CD14-positive monocyte (primary cell): ENCODE data around the gene RAI14. TPM values are rescaled to one million over a fixed set of nuclear protein-coding genes. Genes with fewer than 3 reads are reported as not detected.
A peak's percentile ranks its signal among the peaks of the same experiment; 100 is the strongest.

Source experiments
- DNase-seq, 3 donors: peaks; one replicate each; pipeline ENCODE4 v3.0.0-alpha.2; 2011 to 2022
- H2AFZ ChIP-seq: 2 replicates; pipeline ENCODE4 v1.6.0; 2012; ENCODE audit warnings: mild to moderate bottlenecking, low read depth, low read length, inconsistent platforms; ENCODE audit not compliant: insufficient read depth, poor library complexity, severe bottlenecking
- H3K27ac ChIP-seq, 2 donors: 1 replicate in 1 of 2; 2 replicates in 1 of 2; pipeline ENCODE4 v1.5.1; 2012 to 2013; ENCODE audit warnings: low read length in 2 of 2, control low read depth in 1 of 2, inconsistent platforms in 1 of 2, low read depth in 1 of 2, mild to moderate bottlenecking in 1 of 2
- H3K27me3 ChIP-seq, 2 donors: one replicate each; pipeline versions ENCODE4 v1.6.0 to v1.6.1; 2011 to 2013; ENCODE audit warnings: low read length in 2 of 2; ENCODE audit not compliant: control insufficient read depth in 2 of 2, insufficient read depth in 2 of 2
- H3K36me3 ChIP-seq, 2 donors: replicated peaks in 1 of 2; 1 replicate in 1 of 2; 2 replicates in 1 of 2; pipeline versions ENCODE4 v1.5.1 to v1.6.1; 2012 to 2013; ENCODE audit warnings: low read length in 2 of 2, control low read depth in 1 of 2, inconsistent platforms in 1 of 2, mild to moderate bottlenecking in 1 of 2; ENCODE audit not compliant: insufficient read depth in 2 of 2, control insufficient read depth in 1 of 2
- H3K4me1 ChIP-seq, 2 donors: 1 replicate in 1 of 2; 2 replicates in 1 of 2; pipeline versions ENCODE4 v1.5.1 to v1.6.1; 2012 to 2013; ENCODE audit warnings: low read length in 2 of 2, control low read depth in 1 of 2, inconsistent platforms in 1 of 2, mild to moderate bottlenecking in 1 of 2, moderate library complexity in 1 of 2; ENCODE audit not compliant: insufficient read depth in 2 of 2, control insufficient read depth in 1 of 2
- H3K4me2 ChIP-seq: replicated peaks from 2 replicates; pipeline ENCODE3; 2012; ENCODE audit warnings: low read length, moderate library complexity, mild to moderate bottlenecking; ENCODE audit not compliant: poor library complexity, severe bottlenecking; ENCODE audit errors: extremely low read depth
- H3K4me3 ChIP-seq, 3 experiments: fragments of 200-600 bp in 1 of 3; sonication (generic) in 1 of 3; replicated peaks in 1 of 3; 1 replicate in 2 of 3; 2 replicates in 1 of 3; pipeline ENCODE4 v1.5.1; 2011 to 2013; ENCODE audit warnings: low read length in 3 of 3, mild to moderate bottlenecking in 3 of 3, control low read depth in 2 of 3, low read depth in 2 of 3, inconsistent platforms in 1 of 3, moderate library complexity in 1 of 3
- H3K79me2 ChIP-seq: 2 replicates; pipeline ENCODE4 v1.6.0; 2012; ENCODE audit warnings: mild to moderate bottlenecking, control low read depth, inconsistent platforms, low read length, moderate library complexity; ENCODE audit not compliant: insufficient read depth
- H3K9ac ChIP-seq: 2 replicates; pipeline ENCODE4 v1.6.0; 2017; ENCODE audit warnings: low read length, mild to moderate bottlenecking; ENCODE audit not compliant: insufficient read depth, poor library complexity, severe bottlenecking
- H3K9me3 ChIP-seq, 2 donors: replicated peaks in 1 of 2; 1 replicate in 1 of 2; 2 replicates in 1 of 2; pipeline versions ENCODE4 v1.5.1 to v1.6.1; 2012 to 2013; ENCODE audit warnings: low read length in 2 of 2, control low read depth in 1 of 2; ENCODE audit not compliant: control insufficient read depth in 1 of 2, insufficient read depth in 1 of 2
- H4K20me1 ChIP-seq: 2 replicates; pipeline ENCODE4 v1.6.0; 2012; ENCODE audit warnings: mild to moderate bottlenecking, low read length, control low read depth, moderate library complexity; ENCODE audit not compliant: insufficient read depth
- H3K27ac Mint-ChIP-seq, 7 donors: one replicate each; pipeline ENCODE4 v1.8.0; 2020; ENCODE audit warnings: mild to moderate bottlenecking in 7 of 7, mixed read lengths in 7 of 7, moderate library complexity in 6 of 7, inconsistent platforms in 2 of 7
- H3K27me3 Mint-ChIP-seq, 3 donors: one replicate each; pipeline ENCODE4 v1.8.0; 2021 to 2022; ENCODE audit warnings: low read depth in 3 of 3, mild to moderate bottlenecking in 3 of 3, mixed read lengths in 3 of 3, moderate library complexity in 3 of 3, inconsistent platforms in 1 of 3
- H3K36me3 Mint-ChIP-seq, 2 donors: one replicate each; pipeline ENCODE4 v1.8.0; 2020; ENCODE audit warnings: mixed read lengths in 2 of 2, inconsistent platforms in 1 of 2, mild to moderate bottlenecking in 1 of 2
- H3K4me1 Mint-ChIP-seq: one replicate; pipeline ENCODE4 v1.8.0; 2020; ENCODE audit warnings: mild to moderate bottlenecking, mixed read lengths
- H3K4me3 Mint-ChIP-seq, 2 donors: one replicate each; pipeline ENCODE4 v1.8.0; 2020; ENCODE audit warnings: mild to moderate bottlenecking in 2 of 2, mixed read lengths in 2 of 2, moderate library complexity in 1 of 2
- H3K9me3 Mint-ChIP-seq, 7 donors: one replicate each; pipeline ENCODE4 v1.8.0; 2020 to 2022; ENCODE audit warnings: mixed read lengths in 7 of 7, mild to moderate bottlenecking in 6 of 7, moderate library complexity in 6 of 7, inconsistent platforms in 2 of 7
- CTCF ChIP-seq: fragments of 200-600 bp; IDR thresholded peaks from one replicate; pipeline ENCODE4 v1.8.0; 2022; ENCODE audit warnings: antibody characterized with exemption, mild to moderate bottlenecking
- WGBS: methylation state at CpG from one replicate; pipeline ENCODE4 v1.1.5; 2013; ENCODE audit warnings: missing lambda C conversion rate; ENCODE audit not compliant: insufficient coverage; 5-methylcytosine and 5-hydroxymethylcytosine counted together
- intact Hi-C, 2 donors: fragments of 100-400 bp; cut with micrococcal nuclease; formaldehyde crosslinking; loops; one replicate each; pipeline versions ENCODE4 v1.15.0 to v1.15.1; 2023
- polyA plus RNA-seq, 3 donors: library from polyadenylated mRNA; depleted of rRNA in 1 of 3; unstranded in 2 of 3; stranded (reverse) in 1 of 3; fragments of 300-500 nt in 2 of 3; fragments of >200 nt in 1 of 3; fragmentation: Illumina TruSeq in 2 of 3; gene quantifications; 1 replicate in 2 of 3; 2 replicates in 1 of 3; pipeline ENCODE4 v1.2.3, GENCODE V29; 2012 to 2021

Gene RAI14
- polyA plus RNA-seq, 3 donors: 0.08 TPM; not detected in 2

DNA sequence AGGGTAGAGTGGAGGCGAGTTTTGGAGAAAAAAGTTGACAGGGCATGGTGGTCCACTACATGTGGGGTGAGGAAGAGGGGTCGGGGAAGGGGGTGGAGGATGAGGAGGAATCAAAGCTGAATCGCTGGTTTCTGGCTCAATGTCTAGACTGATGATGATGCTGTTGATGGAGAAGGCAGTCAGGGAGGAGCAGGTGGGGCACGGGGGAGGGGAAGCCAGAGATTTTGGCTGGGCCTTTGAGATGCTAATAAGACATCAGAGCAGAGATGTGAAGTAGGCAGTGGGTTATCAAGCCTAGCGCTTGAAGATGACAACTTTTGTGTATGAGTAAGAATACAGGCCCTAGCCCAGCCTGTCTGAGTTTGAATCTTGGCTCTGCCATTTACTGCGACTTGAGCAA, 150.4 kb downstream of the RAI14 start:
- H2AFZ ChIP-seq: no peak overlapping the region
- intact Hi-C loops: no loop called here
- no peaks in the 10 kb centered on the region for H3K4me1 ChIP-seq
- peaks cover 1% of the 10 kb centered on the region for H3K4me1 Mint-ChIP-seq
- H3K36me3 Mint-ChIP-seq: no peaks in the 10 kb centered on the region
- no peaks in the 10 kb centered on the region for H3K27me3 ChIP-seq
- WGBS: 96% methylated on average over 6 of the region's 6 CpGs
- no peak overlapping the region for H3K4me2 ChIP-seq
- no peak for TF ChIP-seq CTCF
- peak overlapping the region in 1 of 7 donors; percentile 37 for H3K27ac Mint-ChIP-seq
- H3K9me3 Mint-ChIP-seq: peaks cover 0 to 1% (median 0%) of the 10 kb centered on the region in 7 donors
- no peaks in the 10 kb centered on the region for H3K9me3 ChIP-seq
- peaks cover 1 to 3% (median 2%) of the 10 kb centered on the region in 3 donors for H3K27me3 Mint-ChIP-seq
- H3K9ac ChIP-seq: no peak overlapping the region
- no peak for DNase-seq
- H3K4me3 Mint-ChIP-seq: no peak overlapping the region
- no peaks in the 10 kb centered on the region for H3K79me2 ChIP-seq
- H3K36me3 ChIP-seq: no peaks in the 10 kb centered on the region
- no peak overlapping the region for H3K27ac ChIP-seq
- H3K4me3 ChIP-seq: no peak overlapping the region
- no peaks in the 10 kb centered on the region for H4K20me1 ChIP-seq

- no CpG with 5 or more reads among the region's 1 CpG for WGBS
- no peak overlapping the region for H3K4me3 ChIP-seq
- no peaks in the 10 kb centered on the region for H3K36me3 ChIP-seq
- Mint-ChIP-seq H3K9me3 (no peaks in the 10 kb centered on the region), H3K27ac (no peak overlapping the region), H3K4me3 (no peak overlapping the region), H3K27me3 (peaks cover 0 to 3% (median 1%) of the 10 kb centered on the region in 3 donors), H3K4me1 (no peaks in the 10 kb centered on the region), H3K36me3 (no peaks in the 10 kb centered on the region)
- H3K4me2 ChIP-seq: no peak overlapping the region
- H3K79me2 ChIP-seq: no peaks in the 10 kb centered on the region
- no peak overlapping the region for H3K9ac ChIP-seq
- TF ChIP-seq CTCF: no peak
- no peaks in the 10 kb centered on the region for H3K4me1 ChIP-seq
- no peaks in the 10 kb centered on the region for H4K20me1 ChIP-seq
- no peaks in the 10 kb centered on the region for H3K9me3 ChIP-seq
- H3K27me3 ChIP-seq: no peaks in the 10 kb centered on the region
- intact Hi-C loops: no loop called here
- no peak for DNase-seq
- H3K27ac ChIP-seq: no peak overlapping the region
- no peak overlapping the region for H2AFZ ChIP-seq
Observed at GRCh38 chr5:34811706-34812105, 155.6 kb downstream of the RAI14 start.
